Pulmonary artery endothelial cell (primary cell): Measurements from ENCODE around the gene ZCCHC24. TPM values are rescaled to one million over a fixed set of nuclear protein-coding genes. Genes with fewer than 3 reads are reported as not detected.
"Not testable (repeated sequence)": the region's sequence is repeated elsewhere in the genome, so short reads cannot be mapped to it uniquely, and the experiment has no call there.

Experiments used
- DNase-seq: peaks from one replicate; pipeline ENCODE4 v3.0.0-alpha.2; 2011; ENCODE audit warnings: low read depth, low spot score
- total RNA-seq: library from RNA; depleted of rRNA; stranded (reverse); fragments of >200 nt; gene quantifications from 2 replicates; pipeline ENCODE4 v1.2.3, GENCODE V29; 2014

Gene ZCCHC24
- total RNA-seq, 1 donor from 2014 or later = 5.1 TPM

DNA sequence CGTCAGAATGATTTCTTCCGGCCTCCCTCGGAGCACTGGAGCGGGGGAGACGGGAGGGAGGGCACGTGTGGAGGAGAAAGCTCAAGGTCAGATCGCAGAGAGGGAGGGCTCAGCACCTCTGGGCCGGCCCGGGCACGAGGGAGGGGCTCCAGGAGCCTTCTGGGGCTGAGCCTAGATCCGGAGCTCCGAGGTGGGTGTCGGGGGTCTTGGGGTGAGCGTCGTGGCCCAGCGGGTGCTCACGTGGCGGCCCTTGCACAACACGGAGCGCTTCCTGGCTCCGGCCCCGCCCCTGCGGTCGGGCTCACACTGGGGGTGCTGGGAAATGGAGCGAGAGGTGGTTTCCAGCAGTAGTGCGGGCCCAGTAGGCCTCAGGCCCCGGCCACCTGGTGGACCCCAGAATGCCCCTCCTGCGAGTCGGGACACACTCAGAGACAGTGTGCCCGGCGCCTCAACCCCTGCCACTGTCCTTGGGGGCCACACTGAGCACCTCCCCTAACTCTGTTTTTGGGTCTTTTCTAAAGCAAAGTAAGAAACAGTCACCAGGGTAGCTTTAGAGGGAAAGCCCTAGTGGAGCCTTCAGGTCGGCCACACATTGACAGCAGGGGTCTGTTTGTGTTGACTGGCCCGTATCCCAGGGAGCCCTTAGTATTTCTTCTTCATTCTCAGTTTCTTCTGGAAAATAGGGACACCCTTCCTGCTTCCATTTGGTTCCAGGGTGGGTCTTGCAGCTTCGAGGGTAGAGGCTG, 97.4 kb downstream of the ZCCHC24 start:
- DNase-seq = no peak

DNA sequence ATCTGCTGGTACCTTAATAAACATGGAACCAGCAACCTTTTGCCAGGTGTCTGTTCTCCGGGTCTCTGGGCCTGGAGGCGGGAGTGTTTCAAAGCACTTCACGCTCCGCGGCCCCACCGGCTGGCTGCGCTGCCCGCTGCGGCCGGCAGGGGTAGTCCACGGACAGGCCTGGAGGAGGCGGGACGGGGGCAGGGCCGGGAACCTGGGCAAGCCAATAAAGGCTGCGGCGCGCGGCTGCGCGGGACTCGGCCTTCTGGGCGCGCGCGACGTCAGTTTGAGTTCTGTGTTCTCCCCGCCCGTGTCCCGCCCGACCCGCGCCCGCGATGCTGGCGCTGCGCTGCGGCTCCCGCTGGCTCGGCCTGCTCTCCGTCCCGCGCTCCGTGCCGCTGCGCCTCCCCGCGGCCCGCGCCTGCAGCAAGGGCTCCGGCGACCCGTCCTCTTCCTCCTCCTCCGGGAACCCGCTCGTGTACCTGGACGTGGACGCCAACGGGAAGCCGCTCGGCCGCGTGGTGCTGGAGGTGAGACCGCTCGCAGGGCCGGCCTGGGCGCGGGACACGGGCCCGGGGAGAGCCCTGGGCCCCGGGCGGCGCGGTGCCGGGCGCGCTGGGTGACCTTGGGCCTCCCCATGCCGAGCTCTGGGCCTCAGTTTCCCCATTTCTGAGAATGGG, 98.1 kb downstream of the ZCCHC24 start, which contains the start of gene PPIF:
TSS of gene PPIF (plus strand) at position 244 of the 668 bp plus-strand sequence. CDS start at position 324, 80 bp downstream.
- DNase-seq = peak; percentile 71

DNA sequence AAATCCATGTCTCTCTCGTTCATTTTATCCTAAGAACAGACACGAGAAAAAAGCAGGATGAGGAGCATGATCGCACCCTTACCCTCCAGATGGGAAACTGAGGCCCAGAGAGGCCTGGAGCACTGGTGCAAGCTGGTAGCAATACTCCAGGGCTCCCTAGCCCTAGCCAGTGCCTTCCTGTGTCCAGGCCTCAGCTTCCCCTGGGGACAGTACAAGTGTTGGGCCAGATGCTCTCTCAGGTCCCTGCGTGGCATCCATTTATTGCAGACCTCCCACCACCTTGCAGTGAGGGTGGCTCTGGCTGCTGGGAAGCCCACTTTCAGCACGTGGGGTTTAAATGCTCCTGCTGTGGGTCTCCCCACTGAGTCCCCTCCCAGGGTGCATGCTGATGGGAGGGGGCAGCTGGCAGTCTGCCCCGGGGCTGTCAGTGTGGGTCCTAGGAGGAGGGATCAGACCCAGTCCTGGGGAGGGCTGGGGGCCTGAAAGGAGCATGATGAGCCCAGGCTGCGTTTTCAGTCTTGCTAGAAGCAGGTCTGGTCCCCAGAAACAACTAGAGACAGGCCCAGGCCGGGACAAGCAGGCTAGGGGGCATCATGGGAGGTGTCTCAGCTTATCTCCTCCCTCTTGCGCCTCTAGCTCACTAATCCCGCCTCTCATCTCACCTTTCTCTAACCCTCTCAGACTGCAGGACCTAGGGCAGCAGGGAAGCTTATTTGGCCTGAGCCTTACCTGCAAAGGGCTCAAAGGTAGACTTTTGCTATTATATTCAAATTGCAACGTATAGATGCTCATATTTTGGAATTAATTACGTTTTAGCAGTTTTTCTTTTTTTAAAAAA, 98.8 kb downstream of the ZCCHC24 start:
- no peak for DNase-seq

DNA sequence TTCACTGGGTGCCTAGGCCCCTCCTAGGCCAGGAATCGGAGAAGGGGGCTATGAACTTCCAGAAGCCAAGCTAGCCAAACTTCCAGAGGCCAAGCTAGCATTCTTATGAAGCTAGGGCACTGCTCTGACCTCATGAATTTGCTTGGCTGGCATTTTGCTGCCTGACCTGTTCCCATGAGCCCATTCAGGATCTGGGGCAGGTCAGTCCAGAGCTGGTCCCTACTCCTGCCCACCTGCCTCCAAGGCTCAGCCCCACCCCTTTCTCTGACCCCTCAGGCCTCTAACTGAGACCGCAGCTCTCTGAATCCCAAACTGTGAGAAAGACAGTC, 99.4 kb downstream of the ZCCHC24 start:
- no peak for DNase-seq

DNA sequence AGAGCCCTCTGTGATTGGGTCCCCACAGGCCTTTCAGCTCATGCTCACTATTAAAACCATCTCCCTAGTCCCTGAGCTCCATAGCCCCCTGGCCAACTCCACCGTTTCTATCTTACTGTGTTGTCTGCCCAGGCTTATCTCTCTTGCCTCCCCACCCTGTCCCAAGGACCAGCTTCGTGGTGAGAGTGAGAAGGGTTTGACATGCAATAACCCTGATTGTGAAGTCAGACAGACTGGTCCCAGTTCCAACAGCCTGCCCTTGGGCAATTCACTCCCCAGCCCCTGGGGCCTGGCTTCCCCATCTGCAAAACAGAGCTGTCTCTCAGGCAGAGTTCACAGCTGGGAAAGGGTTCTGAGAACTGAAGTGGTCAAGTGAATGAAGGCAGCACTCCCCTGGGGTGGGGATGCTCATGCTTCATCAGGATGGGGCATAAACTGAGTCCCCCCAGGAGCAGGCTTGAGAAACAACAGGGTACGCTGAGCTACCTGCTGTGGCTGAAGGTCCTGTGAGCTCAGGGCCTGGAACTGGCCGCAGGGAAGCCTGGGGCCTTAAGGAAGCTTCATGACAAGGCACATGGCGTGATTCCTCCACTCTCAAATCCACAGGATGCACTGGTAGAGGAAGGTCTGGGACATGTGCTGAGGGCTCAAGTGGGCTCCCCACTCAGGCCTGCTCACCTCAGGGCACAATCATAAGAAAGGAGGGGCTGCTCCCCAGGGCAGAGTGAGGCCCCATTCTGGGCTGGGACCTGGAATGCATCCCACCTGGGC, 100.0 kb downstream of the ZCCHC24 start:
- DNase-seq = no peak

DNA sequence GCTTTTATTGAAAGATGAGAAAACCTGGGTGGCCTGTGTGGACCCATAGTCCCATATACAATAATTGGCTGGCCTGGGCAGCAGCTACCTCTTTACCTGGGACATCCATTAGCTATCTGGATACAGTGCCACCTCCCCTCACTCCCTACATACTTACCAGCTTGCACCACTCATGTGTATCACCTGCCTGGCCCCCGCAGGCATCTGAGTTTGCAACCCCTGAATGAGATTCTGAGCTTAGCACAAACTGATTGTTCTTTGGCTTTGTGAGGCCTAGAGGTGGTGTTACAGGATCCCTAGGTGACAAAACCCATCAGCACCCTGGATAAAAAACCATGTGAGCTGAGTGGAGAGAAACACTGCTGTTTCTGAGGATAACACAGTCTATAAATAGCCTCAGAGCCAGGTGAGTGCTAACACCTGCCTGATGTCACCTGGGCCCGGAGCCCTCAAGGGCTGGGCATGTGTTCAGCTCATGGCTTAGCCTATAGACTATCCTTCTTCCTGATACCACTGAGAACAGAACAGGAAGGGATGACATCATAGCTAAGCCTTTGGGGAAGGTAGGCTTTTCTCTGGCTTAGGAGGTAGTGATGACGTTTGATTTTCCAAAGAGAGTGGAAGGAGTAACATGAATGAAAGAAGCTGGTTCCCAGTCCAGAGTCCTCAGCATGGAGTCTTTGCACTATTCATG, 100.8 kb downstream of the ZCCHC24 start:
- no peak for DNase-seq

DNA sequence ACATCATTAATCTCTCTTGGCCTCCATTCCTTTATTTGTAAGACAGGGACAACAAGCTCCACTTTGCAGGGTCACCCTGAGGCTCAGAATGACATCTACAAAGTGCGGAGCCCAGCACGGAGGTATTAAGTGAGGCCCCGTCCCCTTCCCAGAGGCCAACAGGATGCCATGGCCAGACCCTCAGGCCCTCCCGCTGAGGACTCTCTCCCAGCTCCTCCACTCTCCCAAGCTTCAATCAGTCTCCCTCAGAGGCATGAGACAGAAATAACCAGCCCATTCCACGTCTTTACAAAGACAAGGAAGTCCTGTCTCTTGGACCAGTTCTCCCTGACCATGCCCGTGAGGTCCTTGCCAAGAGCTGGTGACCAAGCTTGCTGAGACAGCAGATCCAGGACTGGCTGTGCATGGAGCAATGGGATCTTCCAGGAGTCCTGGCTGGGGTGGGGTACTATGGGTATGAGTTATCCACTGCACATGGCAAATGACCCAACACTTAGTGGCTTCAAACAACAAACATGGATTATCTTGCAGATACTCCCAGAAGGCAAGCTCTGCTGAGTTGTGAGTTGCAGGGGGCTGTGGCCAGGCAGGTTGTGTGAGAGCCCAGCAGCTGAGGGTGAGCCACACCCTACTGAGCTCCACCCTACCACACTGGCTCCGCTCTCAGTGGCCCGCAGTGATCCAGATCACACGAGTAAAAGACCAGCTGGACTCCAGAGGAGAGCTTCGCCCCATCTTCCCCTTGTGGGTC, 102.4 kb downstream of the ZCCHC24 start:
- DNase-seq = no peak

DNA sequence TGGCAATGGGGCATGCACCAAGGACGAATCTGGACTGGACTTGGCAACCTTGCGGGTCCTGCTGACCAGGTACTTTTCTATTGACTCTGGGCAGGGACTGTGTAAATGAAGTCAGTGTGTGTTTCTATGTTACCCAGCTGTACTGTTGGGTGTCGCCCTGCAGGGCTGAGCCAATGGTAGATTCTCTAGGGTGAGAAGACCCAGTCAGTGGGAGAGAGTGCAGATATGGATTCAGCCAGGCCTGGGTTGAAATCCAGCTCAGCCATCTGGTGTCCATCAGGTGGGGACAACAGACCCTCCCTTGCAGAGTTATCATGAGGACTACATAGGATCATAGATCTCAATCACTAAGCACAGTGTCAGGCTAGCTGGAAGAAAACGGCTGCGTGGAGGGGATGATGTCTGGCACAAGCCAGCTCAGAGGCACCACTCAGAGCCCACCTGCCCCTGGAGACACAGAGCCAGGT, 103.1 kb downstream of the ZCCHC24 start:
- no peak for DNase-seq

DNA sequence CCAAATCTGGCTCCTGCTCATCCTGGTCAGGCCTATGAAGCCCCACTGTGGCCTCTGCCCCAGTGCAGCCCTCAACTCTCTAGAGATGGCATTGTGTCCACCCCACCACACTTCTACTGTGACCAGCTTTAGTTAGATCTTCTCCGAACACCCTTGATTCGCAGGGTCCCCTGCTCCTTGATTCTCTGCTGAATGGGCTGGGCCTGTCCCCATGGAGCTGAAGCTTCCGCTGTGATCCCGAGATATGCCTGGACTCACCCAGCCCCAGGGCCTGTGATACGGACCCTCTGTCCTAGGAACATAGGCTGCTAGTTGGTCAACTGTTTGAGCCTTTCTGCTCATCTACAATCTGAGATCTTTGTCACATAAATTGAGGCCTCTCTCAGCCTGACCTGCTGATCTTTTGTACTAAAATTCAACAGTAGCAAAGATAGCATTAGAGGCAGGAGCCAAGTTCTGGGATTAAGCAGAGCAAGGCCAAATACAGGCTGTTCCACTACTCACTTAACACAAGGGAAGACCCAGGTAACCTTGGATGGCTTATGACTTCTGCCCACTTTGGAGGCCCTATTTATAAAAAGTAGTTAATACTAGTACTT, 104.7 kb downstream of the ZCCHC24 start:
- DNase-seq = no peak

DNA sequence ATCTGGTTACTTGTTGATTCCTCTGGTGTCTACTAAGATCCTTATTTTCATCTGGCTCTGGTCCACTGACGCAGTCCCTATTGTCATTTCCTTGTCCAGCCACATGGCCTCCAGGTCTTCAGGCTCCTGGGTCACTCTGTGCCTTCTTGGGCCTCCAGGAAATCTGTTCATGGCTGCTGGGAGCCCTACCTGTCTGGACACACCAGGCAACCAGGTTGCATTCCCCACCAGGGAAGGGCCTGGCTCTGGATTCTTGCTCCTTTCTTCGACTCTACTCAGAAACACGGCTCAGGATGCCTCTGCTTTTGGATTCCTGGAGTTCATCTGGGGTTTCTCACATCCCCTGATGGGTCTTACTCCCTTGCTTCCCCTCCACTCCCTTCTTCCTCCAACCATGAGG, 106.2 kb downstream of the ZCCHC24 start:
- DNase-seq = no peak

DNA sequence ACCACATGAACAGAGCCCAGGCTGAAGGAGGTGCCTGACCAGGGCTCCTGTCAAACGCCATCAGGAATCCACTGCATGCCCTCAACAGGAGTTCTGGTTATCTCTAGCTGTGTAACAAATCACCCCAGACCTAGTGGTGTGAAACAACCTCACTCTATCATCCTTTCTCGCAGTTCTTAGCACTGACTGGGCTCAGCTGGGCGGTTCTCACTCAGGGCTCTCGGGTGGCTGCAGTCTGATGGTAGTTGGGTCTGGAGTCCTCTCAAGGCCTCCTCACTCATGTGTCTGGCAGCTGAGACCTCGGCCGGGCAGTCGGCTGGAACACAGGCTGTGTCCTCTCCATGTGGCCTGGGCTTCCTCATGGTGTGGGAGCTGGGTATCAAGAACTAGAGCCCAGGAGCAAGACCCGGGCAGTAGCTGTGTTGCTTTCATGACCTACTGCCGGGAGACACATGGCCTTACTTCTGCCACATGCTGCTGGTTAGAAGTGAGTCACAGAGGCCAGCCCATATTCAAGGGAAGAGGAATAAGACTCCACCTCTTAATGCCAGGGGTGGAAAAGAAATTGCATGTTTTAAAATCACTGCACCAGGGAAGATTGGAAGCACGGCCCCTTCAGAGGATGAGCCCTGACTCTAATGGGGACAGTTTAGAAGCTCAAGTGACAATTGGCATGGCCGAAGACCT, 107.5 kb downstream of the ZCCHC24 start:
- not testable (repeated sequence) for DNase-seq

DNA sequence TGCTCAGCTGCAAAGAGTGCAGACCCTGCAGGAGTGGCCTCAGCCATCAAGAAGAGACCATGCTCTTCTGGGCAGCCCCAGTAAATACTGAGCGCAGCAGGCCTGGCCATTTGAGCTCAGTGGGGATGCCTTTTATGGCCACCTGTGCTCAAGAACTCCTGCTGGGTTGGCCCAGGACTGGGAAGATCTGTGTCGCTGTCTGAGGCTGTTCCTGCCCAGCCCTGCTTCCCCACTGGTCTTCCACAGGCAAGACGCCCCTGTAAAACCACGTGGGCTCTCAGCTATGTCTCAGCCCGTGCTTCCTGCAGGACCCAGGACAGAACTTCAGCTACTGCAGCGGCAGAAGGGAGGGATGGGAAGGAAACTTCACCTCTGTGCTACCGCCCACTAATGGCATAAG, 108.7 kb downstream of the ZCCHC24 start:
- no peak for DNase-seq

DNA sequence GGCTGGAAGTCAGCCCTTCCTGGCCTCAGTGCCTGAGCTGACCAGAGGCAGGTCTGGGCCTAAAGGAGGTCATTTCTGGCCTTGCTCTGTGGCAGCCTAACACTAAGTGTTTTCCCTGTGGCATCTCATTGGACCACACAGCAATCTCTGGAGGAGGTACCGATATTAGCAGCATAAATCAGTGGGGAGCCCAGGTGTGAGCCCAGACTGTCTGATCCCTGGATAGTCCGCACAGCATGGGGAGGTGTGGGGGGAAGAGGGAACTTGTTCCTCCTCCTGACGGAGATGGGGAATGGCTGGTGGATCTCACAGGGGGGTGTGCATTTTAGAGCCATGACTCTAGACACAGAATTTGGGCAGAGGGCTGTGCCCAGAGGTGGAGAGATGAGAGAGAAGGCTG, 109.1 kb downstream of the ZCCHC24 start:
- DNase-seq = no peak

DNA sequence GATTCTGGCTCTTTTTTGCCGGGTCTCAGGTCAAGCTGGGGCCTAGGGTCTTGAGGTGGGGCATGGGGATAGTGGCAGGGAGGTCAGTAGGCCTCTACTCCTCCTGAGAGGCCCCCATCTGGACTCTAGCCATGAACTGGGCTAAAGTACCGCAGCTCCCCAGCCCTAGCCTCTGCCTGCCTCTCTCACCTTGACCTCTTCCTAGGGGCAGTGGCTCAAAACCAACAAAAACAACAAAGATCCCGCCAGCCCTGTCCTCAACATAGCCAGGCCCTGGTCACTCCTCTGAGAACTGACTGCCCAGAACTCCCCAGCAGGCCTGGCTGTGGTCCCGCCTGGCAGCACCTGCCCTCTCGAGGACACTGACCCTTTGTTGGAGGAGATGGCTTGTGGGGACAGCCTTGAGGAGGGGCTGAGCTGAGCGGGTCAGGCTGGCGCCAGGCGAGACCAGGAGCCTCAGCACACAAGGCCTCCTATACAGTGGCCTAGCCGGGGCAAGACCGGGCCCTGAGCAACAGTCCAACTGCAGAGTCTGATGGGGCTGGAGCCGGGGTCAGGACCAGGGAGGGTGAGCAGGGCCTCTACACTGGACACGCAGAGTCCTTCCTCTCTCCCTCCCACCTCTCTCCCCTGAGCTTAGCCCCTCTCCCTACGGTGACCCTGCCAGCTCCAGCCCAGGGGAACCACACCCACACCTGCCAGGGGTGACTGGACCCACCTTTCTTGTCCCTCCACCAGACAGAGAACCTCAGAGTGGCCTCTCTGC, 109.8 kb downstream of the ZCCHC24 start:
- no peak for DNase-seq

DNA sequence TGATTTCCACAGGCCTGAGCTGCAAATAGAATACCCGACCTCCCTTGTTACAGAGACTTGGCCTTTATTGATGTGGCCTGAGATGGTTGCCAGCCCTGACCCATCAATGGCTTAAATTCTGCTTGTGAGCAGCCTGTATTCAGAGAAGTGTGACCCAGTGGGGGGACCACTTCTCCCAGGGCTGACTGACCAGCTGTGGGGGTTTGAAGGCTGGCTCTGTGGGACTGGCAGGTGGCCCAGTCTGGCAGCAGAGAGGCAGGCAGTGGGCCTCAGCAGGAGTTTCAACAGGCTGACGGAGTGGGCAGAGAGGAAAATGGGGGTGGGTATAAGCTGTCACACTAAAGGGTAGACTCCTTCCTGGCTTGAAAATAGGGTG, 110.3 kb downstream of the ZCCHC24 start:
- DNase-seq = no peak

DNA sequence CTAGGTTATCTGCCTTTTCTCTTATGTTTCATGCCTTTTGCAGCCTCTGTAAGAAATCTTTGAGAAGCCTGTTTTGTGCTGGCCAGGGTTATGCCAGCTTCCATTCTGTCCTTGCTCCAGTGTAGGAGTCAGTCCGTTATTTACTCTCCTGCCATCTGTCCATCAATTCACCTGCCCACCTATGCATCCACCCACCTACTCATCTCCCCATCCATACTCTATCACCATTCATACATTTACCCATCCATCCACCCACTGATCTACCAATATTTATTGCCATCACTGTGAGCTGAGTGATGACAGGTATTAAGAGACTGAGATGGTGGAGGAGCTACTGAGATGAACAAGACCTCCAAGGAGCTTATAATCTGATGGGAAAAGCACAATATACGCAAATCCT, 110.9 kb downstream of the ZCCHC24 start:
- no peak for DNase-seq

DNA sequence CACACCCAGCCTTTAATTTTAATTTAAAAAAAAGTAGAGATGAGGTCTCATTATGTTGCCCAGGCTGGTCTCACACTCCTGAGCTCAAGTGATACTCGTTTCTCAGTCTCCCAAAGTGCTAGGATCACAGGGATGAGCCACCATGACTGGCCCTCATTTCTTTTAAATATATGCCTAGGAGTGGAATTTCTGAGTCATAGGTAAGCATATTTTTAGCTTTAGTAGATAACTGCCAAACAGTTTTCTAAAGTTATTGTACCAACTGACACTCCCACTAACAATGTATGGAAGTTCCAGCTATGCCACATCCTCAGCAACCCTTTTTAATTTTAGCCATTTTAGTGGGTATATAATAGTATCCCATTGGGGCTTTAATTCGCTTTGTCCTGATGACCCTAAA, 111.9 kb downstream of the ZCCHC24 start:
- DNase-seq = no peak

DNA sequence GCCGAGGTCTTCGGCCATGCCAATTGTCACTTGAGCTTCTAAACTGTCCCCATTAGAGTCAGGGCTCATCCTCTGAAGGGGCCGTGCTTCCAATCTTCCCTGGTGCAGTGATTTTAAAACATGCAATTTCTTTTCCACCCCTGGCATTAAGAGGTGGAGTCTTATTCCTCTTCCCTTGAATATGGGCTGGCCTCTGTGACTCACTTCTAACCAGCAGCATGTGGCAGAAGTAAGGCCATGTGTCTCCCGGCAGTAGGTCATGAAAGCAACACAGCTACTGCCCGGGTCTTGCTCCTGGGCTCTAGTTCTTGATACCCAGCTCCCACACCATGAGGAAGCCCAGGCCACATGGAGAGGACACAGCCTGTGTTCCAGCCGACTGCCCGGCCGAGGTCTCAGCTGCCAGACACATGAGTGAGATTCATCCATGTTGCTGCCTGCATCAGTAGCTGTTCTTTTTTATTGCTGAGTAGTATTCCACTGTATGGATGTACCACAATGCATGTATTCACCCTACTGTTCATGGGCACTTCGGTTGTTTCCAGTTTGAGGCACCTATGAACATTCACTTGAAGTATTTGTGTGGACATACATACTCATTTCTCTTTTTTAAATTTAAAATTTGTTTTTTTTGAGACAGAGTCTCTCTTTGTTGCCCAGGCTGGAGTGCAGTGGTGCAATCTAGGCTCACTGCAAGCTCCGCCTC, 112.7 kb downstream of the ZCCHC24 start:
- not testable (repeated sequence) for DNase-seq
